SU-DHL-6 (cell line): Measurements from ENCODE around the gene CTCFL.

Experiments used
- CTCF ChIP-seq: fragments of 200-600 bp; sonication (generic); IDR thresholded peaks from one replicate; pipeline ENCODE4 v1.5.1; 2017; ENCODE audit warnings: antibody characterized with exemption, mild to moderate bottlenecking, low read length, moderate library complexity; ENCODE audit not compliant: insufficient read depth, poor library complexity, severe bottlenecking
- EZH2phosphoT487 ChIP-seq: fragments of 200-600 bp; sonication (generic), shearing (Covaris generic); conservative IDR thresholded peaks from 2 replicates; pipeline ENCODE4 v1.6.1; 2018; ENCODE audit warnings: mild to moderate bottlenecking, antibody characterized with exemption, low read length, moderate library complexity, mixed read lengths

GRCh38 chr20:57448764-57449354 is 76.1 kb downstream of the CTCFL start:
- no peak for TF ChIP-seq CTCF
- no peak for TF ChIP-seq EZH2phosphoT487
